ENCODE data around the gene SYT1. TPM values are rescaled to one million over a fixed set of nuclear protein-coding genes. Genes with fewer than 3 reads are reported as not detected.

Gene SYT1
- total RNA-seq, 5 donors from 2014 or later (not counting 1 experiment from before 2014, with no cell fraction given): 0.09 TPM; not detected in 3

GRCh38 chr12:78871566-78871965, 7.0 kb downstream of the SYT1 start:
- no peak overlapping the region for H3K27ac ChIP-seq (ENCODE audit: low read length)
- H3K4me3 ChIP-seq (ENCODE audit: control insufficient read depth in 1 of 2, extremely low read depth in 1 of 2, low read length in 1 of 2): no peak overlapping the region
- no peaks in the 10 kb centered on the region for H3K9me3 Mint-ChIP-seq
- no peak for DNase-seq
- no CpG with 5 or more reads among the region's 2 CpGs for WGBS (ENCODE audit: insufficient coverage)
- no peaks in the 10 kb centered on the region for H3K27me3 ChIP-seq (replicated peaks in 1 of 2; ENCODE audit: control insufficient read depth in 2 of 2, extremely low read depth in 1 of 2, insufficient read depth in 2 of 2, low read length in 1 of 2)
- H3K36me3 ChIP-seq (ENCODE audit: control insufficient read depth in 2 of 2, extremely low read depth in 1 of 2, insufficient read depth in 1 of 2, low read length in 1 of 2): no peaks in the 10 kb centered on the region
- ATAC-seq (replicated peaks in 1 of 4): no peak
- no peak overlapping the region for H3K27ac Mint-ChIP-seq
- no peaks in the 10 kb centered on the region for H3K27me3 Mint-ChIP-seq
- H3K9me3 ChIP-seq: no peaks in the 10 kb centered on the region
- no peaks in the 10 kb centered on the region for H3K4me1 ChIP-seq (ENCODE audit: control insufficient read depth in 1 of 2, extremely low read depth in 1 of 2, insufficient read depth in 2 of 2, low read length in 2 of 2)
- no peaks in the 10 kb centered on the region for H3K36me3 Mint-ChIP-seq
- no peak overlapping the region for H3K4me3 Mint-ChIP-seq
- no peaks in the 10 kb centered on the region for H3K4me1 Mint-ChIP-seq
- ChIA-PET POLR2A (no interaction called here), CTCF (no interaction called here)

GRCh38 chr12:78878459-78878858, 13.9 kb downstream of the SYT1 start:
- no peaks in the 10 kb centered on the region for H3K36me3 ChIP-seq (ENCODE audit: control insufficient read depth in 2 of 2, extremely low read depth in 1 of 2, insufficient read depth in 1 of 2, low read length in 1 of 2)
- WGBS (ENCODE audit: insufficient coverage): no CpG with 5 or more reads among the region's 3 CpGs
- Mint-ChIP-seq H3K4me1 (no peaks in the 10 kb centered on the region), H3K27me3 (no peaks in the 10 kb centered on the region), H3K27ac (no peak overlapping the region), H3K9me3 (peaks cover 6 to 19% (median 7%) of the 10 kb centered on the region in 3 donors), H3K4me3 (no peak overlapping the region), H3K36me3 (no peaks in the 10 kb centered on the region)
- ATAC-seq (replicated peaks in 1 of 4): no peak
- ChIA-PET CTCF (no interaction called here), POLR2A (no interaction called here)
- H3K9me3 ChIP-seq: no peaks in the 10 kb centered on the region
- H3K27me3 ChIP-seq (replicated peaks in 1 of 2; ENCODE audit: control insufficient read depth in 2 of 2, extremely low read depth in 1 of 2, insufficient read depth in 2 of 2, low read length in 1 of 2): no peaks in the 10 kb centered on the region
- no peak overlapping the region for H3K27ac ChIP-seq (ENCODE audit: low read length)
- no peak for DNase-seq
- no peak overlapping the region for H3K4me3 ChIP-seq (ENCODE audit: control insufficient read depth in 1 of 2, extremely low read depth in 1 of 2, low read length in 1 of 2)
- H3K4me1 ChIP-seq (ENCODE audit: control insufficient read depth in 1 of 2, extremely low read depth in 1 of 2, insufficient read depth in 2 of 2, low read length in 2 of 2): no peaks in the 10 kb centered on the region

- Histone ChIP-seq H3K27me3 (replicated peaks in 1 of 2; ENCODE audit: control insufficient read depth in 2 of 2, extremely low read depth in 1 of 2, insufficient read depth in 2 of 2, low read length in 1 of 2) (no peaks in the 10 kb centered on the region), H3K27ac (ENCODE audit: low read length) (no peak overlapping the region), H3K36me3 (ENCODE audit: control insufficient read depth in 2 of 2, extremely low read depth in 1 of 2, insufficient read depth in 1 of 2, low read length in 1 of 2) (no peaks in the 10 kb centered on the region), H3K4me1 (ENCODE audit: control insufficient read depth in 1 of 2, extremely low read depth in 1 of 2, insufficient read depth in 2 of 2, low read length in 2 of 2) (no peaks in the 10 kb centered on the region), H3K9me3 (no peaks in the 10 kb centered on the region), H3K4me3 (ENCODE audit: control insufficient read depth in 1 of 2, extremely low read depth in 1 of 2, low read length in 1 of 2) (no peak overlapping the region)
- Mint-ChIP-seq H3K36me3 (no peaks in the 10 kb centered on the region), H3K9me3 (peaks cover 6 to 19% (median 7%) of the 10 kb centered on the region in 3 donors), H3K4me3 (no peak overlapping the region), H3K27ac (no peak overlapping the region), H3K4me1 (no peaks in the 10 kb centered on the region), H3K27me3 (no peaks in the 10 kb centered on the region)
- no CpG with 5 or more reads among the region's 1 CpG for whole genome bisulfite sequencing (ENCODE audit: insufficient coverage)
- ChIA-PET CTCF (no interaction called here), POLR2A (no interaction called here)
- ATAC-seq (replicated peaks in 1 of 4) (no peak), DNase-seq (no peak)
These were observed 14.3 kb downstream of the SYT1 start for GRCh38 chr12:78878866-78879265.

GRCh38 chr12:78880078-78880477, 15.5 kb downstream of the SYT1 start:
- ATAC-seq (replicated peaks in 1 of 4): no peak
- H3K4me1 Mint-ChIP-seq: no peaks in the 10 kb centered on the region
- CTCF ChIA-PET: no interaction called here
- H3K9me3 ChIP-seq: no peaks in the 10 kb centered on the region
- no peaks in the 10 kb centered on the region for H3K4me1 ChIP-seq (ENCODE audit: control insufficient read depth in 1 of 2, extremely low read depth in 1 of 2, insufficient read depth in 2 of 2, low read length in 2 of 2)
- H3K4me3 ChIP-seq (ENCODE audit: control insufficient read depth in 1 of 2, extremely low read depth in 1 of 2, low read length in 1 of 2): no peak overlapping the region
- H3K9me3 Mint-ChIP-seq: peaks cover 6 to 19% (median 7%) of the 10 kb centered on the region in 3 donors
- no peaks in the 10 kb centered on the region for H3K27me3 ChIP-seq (replicated peaks in 1 of 2; ENCODE audit: control insufficient read depth in 2 of 2, extremely low read depth in 1 of 2, insufficient read depth in 2 of 2, low read length in 1 of 2)
- H3K27me3 Mint-ChIP-seq: no peaks in the 10 kb centered on the region
- no peak overlapping the region for H3K27ac ChIP-seq (ENCODE audit: low read length)
- no peaks in the 10 kb centered on the region for H3K36me3 Mint-ChIP-seq
- no peak overlapping the region for H3K27ac Mint-ChIP-seq
- no peak for DNase-seq
- POLR2A ChIA-PET: no interaction called here
- H3K36me3 ChIP-seq (ENCODE audit: control insufficient read depth in 2 of 2, extremely low read depth in 1 of 2, insufficient read depth in 1 of 2, low read length in 1 of 2): no peaks in the 10 kb centered on the region
- no peak overlapping the region for H3K4me3 Mint-ChIP-seq

- ATAC-seq (replicated peaks in 1 of 4) (no peak), DNase-seq (no peak)
- POLR2A ChIA-PET: no interaction called here
- 70% methylated on average over 1 of the region's 2 CpGs for WGBS (ENCODE audit: insufficient coverage)
- no peak overlapping the region for H3K27ac ChIP-seq (ENCODE audit: low read length)
- H3K4me1 ChIP-seq (ENCODE audit: control insufficient read depth in 1 of 2, extremely low read depth in 1 of 2, insufficient read depth in 2 of 2, low read length in 2 of 2): no peaks in the 10 kb centered on the region
- no peaks in the 10 kb centered on the region for H3K36me3 ChIP-seq (ENCODE audit: control insufficient read depth in 2 of 2, extremely low read depth in 1 of 2, insufficient read depth in 1 of 2, low read length in 1 of 2)
- CTCF ChIA-PET: no interaction called here
- no peak overlapping the region for H3K4me3 ChIP-seq (ENCODE audit: control insufficient read depth in 1 of 2, extremely low read depth in 1 of 2, low read length in 1 of 2)
- no peaks in the 10 kb centered on the region for H3K27me3 ChIP-seq (replicated peaks in 1 of 2; ENCODE audit: control insufficient read depth in 2 of 2, extremely low read depth in 1 of 2, insufficient read depth in 2 of 2, low read length in 1 of 2)
- no peak overlapping the region for H3K4me3 Mint-ChIP-seq
- no peaks in the 10 kb centered on the region for H3K9me3 ChIP-seq
- no peak overlapping the region for H3K27ac Mint-ChIP-seq
- no peaks in the 10 kb centered on the region for H3K27me3 Mint-ChIP-seq
- H3K4me1 Mint-ChIP-seq: no peaks in the 10 kb centered on the region
- no peaks in the 10 kb centered on the region for H3K36me3 Mint-ChIP-seq
- H3K9me3 Mint-ChIP-seq: peaks cover 6 to 19% (median 7%) of the 10 kb centered on the region in 3 donors
These were observed 17.1 kb downstream of the SYT1 start for GRCh38 chr12:78881685-78882084.

- no peak for DNase-seq
- no peaks in the 10 kb centered on the region for H3K36me3 Mint-ChIP-seq
- Histone ChIP-seq H3K4me3 (ENCODE audit: control insufficient read depth in 1 of 2, extremely low read depth in 1 of 2, low read length in 1 of 2) (no peak overlapping the region), H3K36me3 (ENCODE audit: control insufficient read depth in 2 of 2, extremely low read depth in 1 of 2, insufficient read depth in 1 of 2, low read length in 1 of 2) (no peaks in the 10 kb centered on the region), H3K27ac (ENCODE audit: low read length) (no peak overlapping the region), H3K27me3 (replicated peaks in 1 of 2; ENCODE audit: control insufficient read depth in 2 of 2, extremely low read depth in 1 of 2, insufficient read depth in 2 of 2, low read length in 1 of 2) (no peaks in the 10 kb centered on the region), H3K4me1 (ENCODE audit: control insufficient read depth in 1 of 2, extremely low read depth in 1 of 2, insufficient read depth in 2 of 2, low read length in 2 of 2) (no peaks in the 10 kb centered on the region), H3K9me3 (no peaks in the 10 kb centered on the region)
- WGBS (ENCODE audit: insufficient coverage): 58% methylated on average over 2 of the region's 2 CpGs
- peaks cover 2 to 8% (median 4%) of the 10 kb centered on the region in 3 donors for H3K9me3 Mint-ChIP-seq
- H3K4me3 Mint-ChIP-seq: no peak overlapping the region
- H3K27me3 Mint-ChIP-seq: no peaks in the 10 kb centered on the region
- no peak for ATAC-seq (replicated peaks in 1 of 4)
- CTCF ChIA-PET: no interaction called here
- H3K4me1 Mint-ChIP-seq: no peaks in the 10 kb centered on the region
- no peak overlapping the region for H3K27ac Mint-ChIP-seq
- POLR2A ChIA-PET: no interaction called here
These were observed 20.9 kb downstream of the SYT1 start for GRCh38 chr12:78885466-78885865.

- WGBS (ENCODE audit: insufficient coverage): no CpG with 5 or more reads among the region's 7 CpGs
- Histone ChIP-seq H3K4me1 (ENCODE audit: control insufficient read depth in 1 of 2, extremely low read depth in 1 of 2, insufficient read depth in 2 of 2, low read length in 2 of 2) (no peaks in the 10 kb centered on the region), H3K9me3 (no peaks in the 10 kb centered on the region), H3K4me3 (ENCODE audit: control insufficient read depth in 1 of 2, extremely low read depth in 1 of 2, low read length in 1 of 2) (no peak overlapping the region), H3K27me3 (replicated peaks in 1 of 2; ENCODE audit: control insufficient read depth in 2 of 2, extremely low read depth in 1 of 2, insufficient read depth in 2 of 2, low read length in 1 of 2) (no peaks in the 10 kb centered on the region), H3K27ac (ENCODE audit: low read length) (no peak overlapping the region), H3K36me3 (ENCODE audit: control insufficient read depth in 2 of 2, extremely low read depth in 1 of 2, insufficient read depth in 1 of 2, low read length in 1 of 2) (no peaks in the 10 kb centered on the region)
- POLR2A ChIA-PET: no interaction called here
- ATAC-seq (replicated peaks in 1 of 4): no peak
- no peak for DNase-seq
- Mint-ChIP-seq H3K27ac (no peak overlapping the region), H3K36me3 (no peaks in the 10 kb centered on the region), H3K4me1 (no peaks in the 10 kb centered on the region), H3K9me3 (peaks cover 0 to 4% (median 2%) of the 10 kb centered on the region in 3 donors), H3K4me3 (no peak overlapping the region), H3K27me3 (no peaks in the 10 kb centered on the region)
- CTCF ChIA-PET: no interaction called here
These were observed 22.3 kb downstream of the SYT1 start for GRCh38 chr12:78886719-78887407.
